EH (cell line): Measurements from ENCODE around the gene RBM10.
A peak's percentile ranks its signal among the peaks of the same experiment; 100 is the strongest.

ENCODE experiments used
- DNase-seq: peaks from one replicate; pipeline ENCODE4 v3.0.0-alpha.2; 2015; ENCODE audit warnings: low read depth

RBM10 gene

GRCh38 chrX:47148946-47149345 is 3.9 kb downstream of the RBM10 start:
- no peak for DNase-seq

DNA sequence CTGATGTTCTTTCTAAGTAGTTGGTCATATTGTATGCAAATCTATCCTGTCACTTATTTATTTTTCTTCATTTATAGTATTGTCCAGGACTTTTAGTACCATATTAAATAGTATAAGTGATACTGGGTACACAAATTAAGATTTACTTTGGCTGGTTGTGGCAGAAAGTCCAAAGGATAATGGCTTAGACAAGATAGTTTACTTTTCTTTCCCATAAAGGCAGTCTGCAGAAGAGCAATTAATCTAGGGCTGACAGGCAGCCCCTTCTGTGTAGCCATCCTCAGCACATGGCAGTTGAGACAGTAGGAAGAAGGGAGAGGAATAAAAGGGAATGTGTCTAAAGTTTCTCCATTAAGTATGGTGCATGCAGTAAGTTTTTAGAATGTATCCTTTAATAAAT is 6.4 kb downstream of the RBM10 start:
- DNase-seq: no peak

DNA sequence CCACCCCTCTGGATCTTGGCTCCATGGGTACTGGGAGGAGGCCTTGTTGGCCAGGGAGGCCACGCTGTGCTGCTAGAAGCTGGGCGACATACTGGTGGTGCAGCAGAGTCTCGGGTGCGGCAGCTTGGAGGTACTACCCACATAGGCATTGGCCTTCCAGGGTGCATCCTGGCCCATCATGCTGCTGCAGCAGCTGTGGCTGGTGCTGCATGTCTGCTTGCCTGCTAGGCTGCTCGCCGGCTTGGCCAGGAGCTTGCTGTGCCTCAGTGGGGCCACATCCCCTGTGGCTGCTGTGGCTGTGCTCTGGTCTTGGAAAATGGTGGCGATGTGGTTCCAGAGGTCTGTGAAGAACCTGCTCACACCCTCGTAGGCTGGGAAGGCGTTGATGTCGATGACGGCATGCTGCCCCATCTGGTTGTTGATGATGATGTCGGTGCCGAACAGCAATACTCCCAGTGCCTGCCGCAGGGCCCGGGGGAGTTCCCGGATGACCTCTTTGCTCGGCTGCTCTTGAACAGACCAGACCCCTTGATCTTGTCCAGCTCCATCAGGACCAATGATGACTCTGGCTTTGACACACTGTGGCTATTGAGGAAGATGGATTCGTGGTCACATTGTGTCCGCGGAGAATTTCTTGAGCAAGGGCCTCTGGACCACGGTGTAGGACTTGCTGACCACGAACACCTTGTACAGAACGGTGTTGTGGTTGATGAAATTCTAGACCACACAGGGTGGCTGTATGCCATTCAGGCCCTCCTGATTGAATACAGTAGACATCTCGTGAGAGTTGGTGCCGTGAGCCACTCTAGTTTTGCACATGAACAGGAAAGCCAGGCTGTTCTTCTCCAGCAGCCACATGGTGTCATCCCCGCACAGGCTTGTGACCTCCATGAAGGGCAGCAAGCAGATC is 11.8 kb downstream of the RBM10 start:
- no peak for DNase-seq

DNA sequence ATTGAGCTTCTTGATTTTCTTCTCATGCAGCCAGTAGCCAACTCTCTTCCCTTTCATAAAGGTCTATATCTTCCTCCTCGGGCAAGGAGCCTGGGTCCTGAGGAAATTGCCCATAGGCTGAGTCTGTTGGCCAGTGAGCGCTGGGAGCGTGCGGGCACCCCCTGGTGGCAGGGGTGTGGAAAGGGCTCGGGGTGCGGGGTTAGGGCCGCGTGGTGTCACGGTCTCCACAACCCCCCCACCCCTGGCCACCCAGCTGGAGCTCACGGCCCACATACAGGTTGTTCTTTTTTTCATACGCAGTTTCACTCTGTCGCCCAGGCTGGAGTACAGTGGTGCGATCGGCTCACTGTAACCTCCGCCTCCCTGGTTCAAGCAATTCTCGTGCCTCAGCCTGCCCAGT is 13.1 kb downstream of the RBM10 start:
- no peak for DNase-seq

DNA sequence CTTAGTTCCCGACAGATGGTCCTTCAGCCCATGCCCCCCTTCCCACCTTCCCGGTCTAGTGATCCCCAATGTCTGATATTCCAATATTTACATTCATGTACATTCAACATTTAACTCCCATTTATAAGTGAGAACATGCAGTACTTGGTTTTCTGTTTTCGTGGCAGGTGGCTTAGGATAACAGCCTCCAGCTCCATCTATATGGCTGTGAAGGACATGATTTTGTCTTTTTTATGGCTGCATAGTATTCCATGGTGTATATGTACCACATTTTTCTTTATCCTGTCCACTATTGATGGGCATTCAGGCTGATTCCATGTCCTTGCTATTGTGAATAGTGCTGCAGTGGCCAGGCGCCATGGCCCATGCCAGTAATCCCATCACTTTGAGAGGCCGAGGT is 13.8 kb downstream of the RBM10 start:
- no peak for DNase-seq

- no peak for DNase-seq
These were observed 15.8 kb downstream of the RBM10 start for GRCh38 chrX:47160781-47161180.

- DNase-seq: no peak
These were observed 18.0 kb downstream of the RBM10 start for GRCh38 chrX:47162927-47163583.

- no peak for DNase-seq
These were observed 19.4 kb downstream of the RBM10 start for GRCh38 chrX:47164420-47164819.

DNA sequence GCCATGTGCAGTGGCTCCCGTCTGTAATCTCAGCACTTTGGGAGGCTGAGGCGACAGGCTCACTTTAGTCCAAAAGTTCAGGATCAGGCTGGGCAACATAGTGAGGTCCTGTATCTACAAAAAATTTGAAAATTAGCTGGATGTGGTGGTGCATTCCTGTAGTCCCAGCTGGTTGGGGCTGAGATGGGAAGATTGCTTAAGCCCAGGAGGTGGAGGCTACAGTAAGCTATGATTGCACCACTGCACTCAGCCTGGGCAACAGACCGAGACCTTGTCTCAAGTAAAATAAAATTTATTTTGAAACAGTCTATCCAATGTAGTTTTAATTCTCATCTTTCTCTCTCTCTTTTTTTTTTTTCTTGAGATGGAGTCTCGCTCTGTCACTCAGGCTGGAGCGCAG is 21.1 kb downstream of the RBM10 start:
- peak; percentile 10 for DNase-seq

DNA sequence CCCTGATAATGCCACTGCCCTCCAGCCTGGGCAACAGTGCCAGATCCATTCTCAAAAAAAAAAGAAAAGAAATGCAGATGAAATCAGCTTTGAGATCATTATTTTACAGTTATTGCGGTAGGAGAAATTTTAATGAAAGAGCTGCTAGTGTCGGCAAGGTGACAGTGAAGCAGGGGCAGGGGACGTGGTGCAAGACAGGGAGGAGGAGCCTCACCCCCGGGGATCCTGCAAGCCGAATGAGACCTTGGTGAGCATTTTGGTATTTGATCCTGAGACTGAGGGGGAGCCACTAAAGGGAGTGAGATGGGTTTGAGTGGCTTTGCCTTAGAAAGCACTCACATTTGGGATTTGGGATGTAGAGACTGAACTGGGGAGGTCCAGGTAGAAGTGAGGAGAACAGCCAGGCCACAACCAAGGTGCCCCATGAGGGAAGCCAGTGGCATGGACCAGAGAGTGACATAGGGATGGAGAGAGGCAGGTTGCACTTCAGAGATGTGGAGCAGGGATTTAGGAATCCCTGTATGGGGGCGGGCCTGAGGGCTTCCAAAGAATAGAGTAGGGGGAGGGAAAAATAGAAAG is 23.6 kb downstream of the RBM10 start:
- no peak for DNase-seq

GRCh38 chrX:47169273-47169672 is 24.3 kb downstream of the RBM10 start:
- no peak for DNase-seq

GRCh38 chrX:47169726-47170515 is 24.9 kb downstream of the RBM10 start:
- DNase-seq: peak; percentile 11

DNA sequence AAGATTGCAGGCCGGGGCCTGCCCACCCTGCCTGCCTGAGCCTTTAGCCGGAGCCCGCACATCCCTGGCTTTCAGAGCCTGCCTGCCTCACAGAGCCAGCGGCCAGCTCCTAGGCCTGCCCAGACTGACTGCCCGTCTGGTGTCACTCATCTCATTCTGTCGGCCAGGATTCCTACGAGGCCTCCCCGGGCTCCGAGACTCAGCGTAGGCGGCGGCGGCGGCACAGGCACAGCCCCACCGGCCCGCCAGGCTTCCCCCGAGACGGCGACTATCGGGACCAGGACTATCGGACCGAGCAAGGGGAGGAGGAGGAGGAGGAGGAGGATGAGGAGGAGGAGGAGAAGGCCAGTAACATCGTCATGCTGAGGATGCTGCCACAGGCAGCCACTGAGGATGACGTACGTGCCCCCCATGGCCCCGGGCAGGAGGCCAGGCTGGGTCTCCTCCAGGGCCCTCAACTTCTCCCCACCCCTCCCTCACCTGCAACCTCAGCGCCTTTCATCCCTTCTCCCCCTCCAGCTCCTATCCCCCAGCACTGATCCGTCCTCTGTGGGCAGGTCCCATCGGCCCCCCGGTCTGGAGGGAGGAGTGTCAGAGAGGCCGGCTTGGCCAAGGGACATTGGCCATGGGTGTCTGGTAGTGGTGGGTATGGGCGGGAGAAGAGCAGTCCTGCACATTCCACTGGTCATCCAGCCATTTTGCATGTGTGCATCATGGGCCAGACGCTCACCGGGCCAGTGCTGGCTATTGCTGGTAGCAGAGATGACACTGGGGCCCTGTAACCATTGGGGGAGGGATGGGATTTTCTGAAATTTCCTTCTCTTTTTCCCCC is 26.1 kb downstream of the RBM10 start:
- DNase-seq: no peak

DNA sequence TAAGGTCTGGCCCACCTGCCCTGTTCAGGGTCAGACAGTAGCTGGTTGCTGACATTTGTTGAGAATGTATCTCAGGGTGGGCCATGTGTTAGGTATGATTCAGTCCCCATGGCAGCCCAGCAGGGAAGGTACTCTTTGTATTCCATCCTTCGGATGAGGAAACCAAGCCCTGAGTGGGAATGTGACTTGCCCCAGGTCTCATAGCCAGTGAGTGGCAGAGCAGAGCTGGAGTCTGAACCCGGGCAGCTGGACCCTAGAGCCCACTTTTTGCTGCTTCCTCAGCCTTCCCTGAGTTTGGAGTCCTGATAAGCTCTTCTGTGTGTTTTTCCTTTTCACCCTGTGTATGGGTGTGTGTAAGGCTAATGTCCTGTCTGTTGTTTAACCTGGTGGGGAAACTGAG is 27.0 kb downstream of the RBM10 start:
- DNase-seq: no peak

- no peak for DNase-seq
These were observed 27.5 kb downstream of the RBM10 start for GRCh38 chrX:47172549-47172948.

DNA sequence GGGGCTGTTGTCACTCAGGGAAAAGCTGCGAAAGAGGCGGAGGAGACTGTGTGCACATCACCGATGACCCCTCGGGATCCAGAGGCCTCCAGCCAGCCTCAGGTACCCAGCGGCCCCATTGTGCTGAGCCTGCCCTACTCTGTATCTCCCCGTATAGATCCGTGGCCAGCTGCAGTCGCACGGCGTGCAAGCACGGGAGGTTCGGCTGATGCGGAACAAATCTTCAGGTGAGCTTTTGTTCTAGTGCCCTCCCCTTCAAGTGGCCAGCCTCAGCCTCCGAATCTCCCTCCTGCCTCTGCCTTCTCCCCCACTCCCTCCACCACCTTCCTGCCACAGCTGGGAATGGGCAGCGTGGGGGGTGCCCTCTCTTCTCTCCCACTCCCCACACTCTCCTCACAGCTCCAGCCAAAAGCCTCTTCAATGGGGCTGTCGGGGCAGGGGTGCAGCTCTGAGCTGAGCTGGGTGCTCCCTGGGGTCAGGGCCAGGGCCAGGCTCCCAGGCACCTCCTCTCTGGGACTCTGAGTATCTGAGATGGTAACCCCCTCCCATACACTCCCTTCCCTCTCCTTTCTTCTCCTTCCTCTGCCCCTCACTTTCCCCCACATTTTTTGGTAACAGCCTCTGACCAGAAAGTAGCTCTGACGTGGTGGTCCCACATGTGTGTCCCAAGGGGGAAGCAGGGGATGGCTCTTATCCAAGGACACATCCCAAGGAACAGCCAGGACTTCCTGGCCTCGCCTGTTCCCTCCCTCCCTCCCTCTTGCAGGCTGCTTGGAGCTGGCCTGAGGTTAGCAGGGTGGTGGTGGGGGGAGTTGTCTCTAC is 28.2 kb downstream of the RBM10 start:
- no peak for DNase-seq

GRCh38 chrX:47174376-47174775 is 29.4 kb downstream of the RBM10 start:
- DNase-seq: no peak

DNA sequence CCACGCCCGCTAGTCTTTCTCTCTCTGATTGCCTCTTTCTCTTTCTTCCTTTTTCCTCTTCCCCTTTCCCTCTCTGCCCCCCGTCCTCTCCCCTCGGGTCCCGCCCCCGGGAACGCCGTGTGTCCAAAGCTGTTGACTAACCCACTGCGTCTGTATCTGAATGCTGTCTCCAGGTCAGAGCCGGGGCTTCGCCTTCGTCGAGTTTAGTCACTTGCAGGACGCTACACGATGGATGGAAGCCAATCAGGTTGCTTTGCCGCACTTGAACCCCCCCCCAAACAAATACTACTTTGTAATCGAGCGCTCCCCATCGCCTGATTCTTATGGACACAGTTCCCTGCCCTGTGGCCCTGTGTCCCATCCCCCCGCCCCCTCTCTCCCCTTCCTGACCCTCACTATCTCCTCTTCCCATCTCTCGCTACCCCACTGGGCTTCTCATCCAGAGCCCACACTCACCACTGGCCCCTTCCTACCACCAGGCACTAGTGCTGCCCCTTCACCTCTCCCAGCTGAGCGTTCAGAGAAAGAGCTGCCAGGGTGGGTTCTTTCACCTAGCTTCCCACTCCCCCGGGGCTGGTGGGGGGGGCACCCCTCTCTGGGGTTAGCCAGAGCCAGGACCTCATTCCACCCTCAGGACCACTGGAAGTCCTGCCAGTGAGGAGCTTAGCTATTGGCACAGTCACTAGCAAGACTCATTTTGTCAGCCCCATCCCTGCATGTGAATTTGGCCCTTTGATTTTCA is 30.0 kb downstream of the RBM10 start:
- no peak for DNase-seq

- DNase-seq: no peak
These were observed 30.6 kb downstream of the RBM10 start for GRCh38 chrX:47175588-47175980.
